Body of pancreas (tissue), 4 donors: ENCODE data around the gene SETBP1. TPM values are rescaled to one million over a fixed set of nuclear protein-coding genes. Genes with fewer than 3 reads are reported as not detected.

Experiments
- ATAC-seq: fragments of 150-250 bp; one replicate; pipeline ENCODE4 v1.9.1; 2016
- DNase-seq, 4 donors: peaks; one replicate each; pipeline ENCODE4 v3.0.0-alpha.2; 2019
- H3K27ac ChIP-seq, 4 donors: fragments of 200-600 bp; sonication (generic); 1 replicate in 3 of 4; 2 replicates in 1 of 4; pipeline versions ENCODE4 v1.5.1 to v1.6.1; 2016 to 2019; ENCODE audit warnings: mild to moderate bottlenecking in 1 of 4, mixed read lengths in 1 of 4, moderate library complexity in 1 of 4
- H3K27me3 ChIP-seq, 2 donors: fragments of 200-600 bp; sonication (generic); one replicate each; pipeline ENCODE4 v1.6.0; 2016; ENCODE audit warnings: mild to moderate bottlenecking in 1 of 2
- H3K36me3 ChIP-seq, 2 donors: fragments of 200-600 bp; sonication (generic); replicated peaks in 1 of 2; 2 replicates each; pipeline ENCODE4 v1.5.1; 2016; ENCODE audit warnings: low read depth in 2 of 2; ENCODE audit not compliant: insufficient read depth in 1 of 2
- H3K4me1 ChIP-seq: fragments of 200-600 bp; sonication (generic); one replicate; pipeline ENCODE4 v1.6.0; 2016
- H3K4me3 ChIP-seq, 2 donors: fragments of 200-600 bp; sonication (generic); 1 replicate in 1 of 2; 2 replicates in 1 of 2; pipeline ENCODE4 v1.5.1; 2016 to 2019
- H3K9me3 ChIP-seq, 3 donors: fragments of 200-600 bp; sonication (generic); 1 replicate in 2 of 3; 2 replicates in 1 of 3; pipeline ENCODE4 v1.5.1; 2016
- CTCF ChIP-seq, 7 experiments: fragments of 450-650 bp in 4 of 7; fragments of 200-600 bp in 3 of 7; sonication (generic) in 3 of 7; IDR thresholded peaks; one replicate each; pipeline ENCODE4 v1.5.1; 2016 to 2019; ENCODE audit warnings: antibody characterized with exemption in 7 of 7
- POLR2A ChIP-seq, 3 donors: fragments of 450-650 bp; IDR thresholded peaks; one replicate each; pipeline ENCODE4 v1.6.1; 2016; ENCODE audit warnings: antibody characterized with exemption in 3 of 3, mild to moderate bottlenecking in 2 of 3
- WGBS, 2 donors: methylation state at CpG; one replicate each; pipeline ENCODE4 v1.1.5; 2017; 5-methylcytosine and 5-hydroxymethylcytosine counted together
- intact Hi-C: fragments of 100-400 bp; cut with DNase I; formaldehyde crosslinking; loops from one replicate; pipeline ENCODE4 v1.15.1; 2023
- total RNA-seq, 2 donors: library from RNA; depleted of rRNA; stranded (reverse); fragments of >200 nt; gene quantifications; one replicate each; pipeline ENCODE4 v1.1.0, GENCODE V29; 2016

SETBP1 gene
- total RNA-seq, 2 donors from 2014 or later, result 23.6 to 37.2 TPM

GRCh38 chr18:44889111-44889510 is 208.4 kb downstream of the SETBP1 start:
- intact Hi-C loops, result no loop called here
- H3K27ac ChIP-seq, result peak overlapping the region in 1 of 4 donors; percentile 75
- H3K36me3 ChIP-seq, result no peaks in the 10 kb centered on the region
- no peaks in the 10 kb centered on the region for H3K9me3 ChIP-seq
- no peaks in the 10 kb centered on the region for H3K27me3 ChIP-seq
- DNase-seq, result no peak
- no peak for TF ChIP-seq POLR2A (IDR thresholded peaks at IDR 0.05)
- TF ChIP-seq CTCF (IDR thresholded peaks at IDR 0.05), result no peak
- 10 to 25% methylated on average over 1 of the region's 1 CpG for WGBS, 2 donors
- no peak for ATAC-seq
- H3K4me1 ChIP-seq, result peaks cover 47% of the 10 kb centered on the region
- H3K4me3 ChIP-seq, result no peak overlapping the region

DNA sequence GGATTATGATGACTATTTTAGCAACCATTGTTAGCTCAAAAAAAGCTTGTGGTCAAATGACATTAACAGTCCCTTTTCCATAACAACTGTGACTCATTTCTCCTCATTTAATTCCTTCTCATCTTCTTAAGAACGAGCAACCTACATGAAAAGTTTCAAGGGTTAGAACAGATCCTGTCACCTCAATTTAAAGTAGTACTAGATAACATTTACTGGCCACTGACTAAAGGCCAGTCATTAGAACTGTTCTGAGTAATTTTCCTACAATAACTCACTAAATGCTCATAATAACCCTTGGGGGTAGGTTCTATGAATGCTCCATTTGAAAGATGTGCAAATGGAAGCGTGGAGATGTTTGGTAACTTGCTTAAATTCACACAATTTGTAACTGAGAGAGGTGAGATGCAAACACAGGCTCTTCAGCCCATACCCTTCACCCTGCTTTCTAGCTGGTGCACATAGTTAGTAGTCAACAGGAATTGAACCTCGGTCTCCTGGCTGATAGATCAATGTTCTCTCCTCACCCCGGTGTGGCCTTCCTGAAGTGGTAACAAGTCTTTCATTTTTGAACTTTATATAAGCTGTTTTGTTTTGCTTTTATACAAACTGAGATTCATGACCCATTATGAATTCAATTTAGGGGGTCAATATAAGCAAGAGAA is 212.5 kb downstream of the SETBP1 start:
- intact Hi-C loops, result no loop called here
- Histone ChIP-seq H3K36me3 (no peaks in the 10 kb centered on the region), H3K4me1 (peaks cover 46% of the 10 kb centered on the region), H3K27ac (no peak overlapping the region), H3K9me3 (no peaks in the 10 kb centered on the region), H3K27me3 (no peaks in the 10 kb centered on the region), H3K4me3 (no peak overlapping the region)
- 85 to 91% methylated on average over 4 of the region's 4 CpGs for WGBS, 2 donors
- no peak for ATAC-seq
- DNase-seq, result no peak
- TF ChIP-seq POLR2A (IDR thresholded peaks at IDR 0.05) (no peak), CTCF (IDR thresholded peaks at IDR 0.05) (no peak)

- H3K9me3 ChIP-seq, result no peaks in the 10 kb centered on the region
- H3K36me3 ChIP-seq, result no peaks in the 10 kb centered on the region
- DNase-seq (no peak), ATAC-seq (no peak)
- TF ChIP-seq CTCF (IDR thresholded peaks at IDR 0.05), result no peak
- TF ChIP-seq POLR2A (IDR thresholded peaks at IDR 0.05), result no peak
- no peak overlapping the region for H3K4me3 ChIP-seq
- no peaks in the 10 kb centered on the region for H3K27me3 ChIP-seq
- WGBS, 2 donors, result 48 to 53% methylated on average over 2 of the region's 2 CpGs
- peaks cover 49% of the 10 kb centered on the region for H3K4me1 ChIP-seq
- intact Hi-C loops, result no loop called here
- peak overlapping the region in 2 of 4 donors; percentile 21 to 27 for H3K27ac ChIP-seq
These were observed 213.3 kb downstream of the SETBP1 start for GRCh38 chr18:44893966-44894365.

GRCh38 chr18:44895176-44895798 is 214.6 kb downstream of the SETBP1 start:
- peak in 6 of 7 experiments; percentile 21 to 58 (median 50) for TF ChIP-seq CTCF (IDR thresholded peaks at IDR 0.05)
- no peak for TF ChIP-seq POLR2A (IDR thresholded peaks at IDR 0.05)
- intact Hi-C loops, result no loop called here
- peak; percentile 39 for ATAC-seq
- peak; percentile 39 to 63 (median 59) for DNase-seq
- Histone ChIP-seq H3K27ac (peak overlapping the region in 1 of 4 donors; percentile 87), H3K9me3 (no peaks in the 10 kb centered on the region), H3K4me1 (peaks cover 54% of the 10 kb centered on the region), H3K27me3 (no peaks in the 10 kb centered on the region), H3K36me3 (no peaks in the 10 kb centered on the region), H3K4me3 (no peak overlapping the region)
- WGBS, 2 donors, result 0 to 35% methylated on average over 1 of the region's 1 CpG
